Gastrocnemius medialis (tissue), 4 donors: ENCODE results near the gene XYLT1.

Experiments used
- CTCF ChIP-seq, 5 experiments: fragments of 450-650 bp in 3 of 5; fragments of 200-600 bp in 2 of 5; sonication (generic) in 2 of 5; IDR thresholded peaks in 4 of 5; conservative IDR thresholded peaks in 1 of 5; 1 replicate in 4 of 5; 2 replicates in 1 of 5; pipeline ENCODE4 v1.5.1; 2016 to 2019; ENCODE audit warnings: antibody characterized with exemption in 5 of 5, mild to moderate bottlenecking in 3 of 5, moderate library complexity in 3 of 5
- POLR2A ChIP-seq, 2 donors: fragments of 450-650 bp; IDR thresholded peaks; one replicate each; pipeline ENCODE4 v1.6.1; 2017; ENCODE audit warnings: antibody characterized with exemption in 2 of 2, mild to moderate bottlenecking in 2 of 2, moderate library complexity in 2 of 2

GRCh38 chr16:17289674-17290635 is 180.8 kb downstream of the XYLT1 start:
- TF ChIP-seq CTCF (IDR thresholded peaks at IDR 0.05 in 4 of 5, conservative IDR thresholded peaks at IDR 0.05 in 1 of 5) (no peak), POLR2A (IDR thresholded peaks at IDR 0.05) (no peak)
